ENCODE measurements around the gene BOC.

The BOC gene

GRCh38 chr3:113241292-113242095, 30.1 kb downstream of the BOC start:
- Histone ChIP-seq H4K20me1 (ENCODE audit: control insufficient read depth, insufficient read depth, low read depth, low read length) (no peaks in the 10 kb centered on the region), H3K79me2 (ENCODE audit: control insufficient read depth, low read length) (no peaks in the 10 kb centered on the region), H3F3A (ENCODE audit: control insufficient read depth, insufficient read depth) (no peaks in the 10 kb centered on the region), H3K9me2 (replicated peaks; ENCODE audit: control insufficient read depth, low read length) (no peaks in the 10 kb centered on the region), H3K4me1 (ENCODE audit: control insufficient read depth, low read length) (no peaks in the 10 kb centered on the region), H3K36me3 (ENCODE audit: control insufficient read depth, low read length) (no peaks in the 10 kb centered on the region), H3K9me3 (ENCODE audit: control insufficient read depth, insufficient read depth, low read length) (no peaks in the 10 kb centered on the region), H3K4me2 (ENCODE audit: low read length) (no peak overlapping the region), H3K27ac (ENCODE audit: low read depth, low read length) (no peak overlapping the region), H3K27me3 (ENCODE audit: control insufficient read depth, low read length) (no peaks in the 10 kb centered on the region; the same call in 1 of the 2 replicates), H3K4me3 (ENCODE audit: low read length) (no peak overlapping the region)
- TF ChIP-seq, protein P1, sequence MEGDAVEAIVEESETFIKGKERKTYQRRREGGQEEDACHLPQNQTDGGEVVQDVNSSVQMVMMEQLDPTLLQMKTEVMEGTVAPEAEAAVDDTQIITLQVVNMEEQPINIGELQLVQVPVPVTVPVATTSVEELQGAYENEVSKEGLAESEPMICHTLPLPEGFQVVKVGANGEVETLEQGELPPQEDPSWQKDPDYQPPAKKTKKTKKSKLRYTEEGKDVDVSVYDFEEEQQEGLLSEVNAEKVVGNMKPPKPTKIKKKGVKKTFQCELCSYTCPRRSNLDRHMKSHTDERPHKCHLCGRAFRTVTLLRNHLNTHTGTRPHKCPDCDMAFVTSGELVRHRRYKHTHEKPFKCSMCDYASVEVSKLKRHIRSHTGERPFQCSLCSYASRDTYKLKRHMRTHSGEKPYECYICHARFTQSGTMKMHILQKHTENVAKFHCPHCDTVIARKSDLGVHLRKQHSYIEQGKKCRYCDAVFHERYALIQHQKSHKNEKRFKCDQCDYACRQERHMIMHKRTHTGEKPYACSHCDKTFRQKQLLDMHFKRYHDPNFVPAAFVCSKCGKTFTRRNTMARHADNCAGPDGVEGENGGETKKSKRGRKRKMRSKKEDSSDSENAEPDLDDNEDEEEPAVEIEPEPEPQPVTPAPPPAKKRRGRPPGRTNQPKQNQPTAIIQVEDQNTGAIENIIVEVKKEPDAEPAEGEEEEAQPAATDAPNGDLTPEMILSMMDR (IDR thresholded peaks at IDR 0.05; ENCODE audit: low read depth, low read length, poor library complexity, severe bottlenecking) = no peak
- TF ChIP-seq EZH2phosphoT487 (IDR thresholded peaks at IDR 0.05; ENCODE audit: borderline replicate concordance, low read length) = no peak

DNA sequence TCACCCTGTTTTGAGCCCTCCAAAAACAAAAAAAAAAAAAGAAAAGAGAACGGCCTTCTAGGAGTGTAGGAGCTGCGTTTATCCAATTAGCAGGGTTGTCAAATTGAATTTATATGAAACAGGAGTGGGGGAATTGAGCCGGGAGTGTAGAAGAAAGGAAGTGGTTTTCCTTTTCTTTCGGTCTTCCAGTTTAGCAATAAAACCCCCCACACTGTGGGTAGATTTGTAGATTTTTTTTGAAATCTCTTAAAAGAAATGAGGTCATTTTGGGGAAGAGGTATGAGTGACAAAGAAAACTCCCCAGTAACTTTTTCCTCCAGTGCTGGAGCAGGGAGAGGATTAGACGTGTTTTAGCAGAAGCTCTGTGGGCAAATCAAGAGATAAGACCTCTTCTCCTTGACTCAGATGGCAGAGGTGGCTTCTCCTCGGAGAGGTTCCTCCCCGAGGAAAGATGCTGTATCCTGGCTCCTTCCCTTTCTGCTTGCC, 30.8 kb downstream of the BOC start:
- Histone ChIP-seq H3K27ac (ENCODE audit: low read depth, low read length) (no peak overlapping the region), H3K79me2 (ENCODE audit: control insufficient read depth, low read length) (no peaks in the 10 kb centered on the region), H3K9me2 (replicated peaks; ENCODE audit: control insufficient read depth, low read length) (no peaks in the 10 kb centered on the region), H3F3A (ENCODE audit: control insufficient read depth, insufficient read depth) (no peaks in the 10 kb centered on the region), H3K36me3 (ENCODE audit: control insufficient read depth, low read length) (no peaks in the 10 kb centered on the region), H3K4me1 (ENCODE audit: control insufficient read depth, low read length) (no peaks in the 10 kb centered on the region), H3K4me3 (ENCODE audit: low read length) (no peak overlapping the region), H4K20me1 (ENCODE audit: control insufficient read depth, insufficient read depth, low read depth, low read length) (no peaks in the 10 kb centered on the region), H3K27me3 (ENCODE audit: control insufficient read depth, low read length) (no peaks in the 10 kb centered on the region; the same call in 1 of the 2 replicates), H3K4me2 (ENCODE audit: low read length) (no peak overlapping the region), H3K9me3 (ENCODE audit: control insufficient read depth, insufficient read depth, low read length) (no peaks in the 10 kb centered on the region)
- no peak for TF ChIP-seq EZH2phosphoT487 (IDR thresholded peaks at IDR 0.05; ENCODE audit: borderline replicate concordance, low read length)
- TF ChIP-seq, protein P1 (IDR thresholded peaks at IDR 0.05; ENCODE audit: low read depth, low read length, poor library complexity, severe bottlenecking) = no peak

DNA sequence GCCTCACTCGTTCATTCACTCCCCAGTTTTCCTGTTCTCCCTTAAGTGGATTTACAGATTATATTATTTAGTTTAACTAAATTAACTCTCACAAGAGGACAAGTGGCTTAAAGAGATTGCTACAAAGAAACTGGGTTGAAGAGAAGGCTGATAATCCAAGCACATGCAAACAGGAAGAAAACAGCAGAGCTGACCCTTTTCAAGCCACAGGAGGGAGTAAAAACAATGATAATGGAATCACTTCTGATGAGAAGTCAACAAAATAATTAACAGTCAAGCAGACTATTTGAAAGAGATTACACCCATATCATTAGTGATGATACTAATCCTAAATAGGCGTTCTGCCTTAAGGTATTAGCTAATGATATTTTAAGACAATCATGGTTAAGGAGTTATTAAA, 31.7 kb downstream of the BOC start:
- no peak overlapping the region for H3K4me2 ChIP-seq (ENCODE audit: low read length)
- TF ChIP-seq, protein P1 (IDR thresholded peaks at IDR 0.05; ENCODE audit: low read depth, low read length, poor library complexity, severe bottlenecking) = no peak
- no peak for TF ChIP-seq EZH2phosphoT487 (IDR thresholded peaks at IDR 0.05; ENCODE audit: borderline replicate concordance, low read length)

More for the DNA sequence above, 31.7 kb downstream of the BOC start:
- Histone ChIP-seq H3F3A (ENCODE audit: control insufficient read depth, insufficient read depth) (no peaks in the 10 kb centered on the region), H4K20me1 (ENCODE audit: control insufficient read depth, insufficient read depth, low read depth, low read length) (no peaks in the 10 kb centered on the region), H3K27me3 (ENCODE audit: control insufficient read depth, low read length) (no peaks in the 10 kb centered on the region; the same call in 1 of the 2 replicates), H3K4me1 (ENCODE audit: control insufficient read depth, low read length) (no peaks in the 10 kb centered on the region), H3K36me3 (ENCODE audit: control insufficient read depth, low read length) (no peaks in the 10 kb centered on the region), H3K9me3 (ENCODE audit: control insufficient read depth, insufficient read depth, low read length) (no peaks in the 10 kb centered on the region), H3K79me2 (ENCODE audit: control insufficient read depth, low read length) (no peaks in the 10 kb centered on the region), H3K9me2 (replicated peaks; ENCODE audit: control insufficient read depth, low read length) (no peaks in the 10 kb centered on the region), H3K27ac (ENCODE audit: low read depth, low read length) (no peak overlapping the region), H3K4me3 (ENCODE audit: low read length) (no peak overlapping the region)

Data from DOHH2 (cell line).